RCC 7860 (cell line): ENCODE measurements around the gene RXYLT1.
"Not testable (repeated sequence)": the region's sequence is repeated elsewhere in the genome, so short reads cannot be mapped to it uniquely, and the experiment has no call there.

Experiments used
- DNase-seq: peaks from one replicate; pipeline ENCODE4 v3.0.0-alpha.2; 2015; ENCODE audit warnings: low spot score
- FAIRE-seq: peaks from 2 replicates; lab custom pipeline; 2012; peaks lifted over from hg19 to GRCh38; lab: Jason Lieb, UNC

Gene RXYLT1

DNA sequence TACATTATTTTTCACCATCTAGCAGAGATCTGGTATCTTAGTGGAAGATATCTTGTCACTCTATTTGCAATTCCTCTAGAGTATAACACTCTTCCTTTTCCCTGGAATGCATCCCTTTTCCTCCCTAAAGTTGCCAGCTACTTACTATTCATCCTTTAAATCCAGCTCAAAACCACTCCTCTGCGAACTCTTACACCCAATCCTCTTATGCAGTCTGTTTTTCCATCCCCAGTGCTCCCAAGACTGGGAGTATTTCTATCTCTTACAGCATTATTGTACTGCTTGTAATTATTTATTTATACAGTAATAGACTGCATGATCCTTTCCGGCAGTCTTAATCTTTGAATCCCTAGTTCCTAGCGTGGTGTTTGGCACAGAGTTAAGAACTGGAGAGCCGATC lies 61.9 kb downstream of the RXYLT1 start:
- no peak for DNase-seq
- no peak for FAIRE-seq

- not testable (repeated sequence) for FAIRE-seq, DNase-seq
Measured at GRCh38 chr12:63842750-63843149, 63.0 kb downstream of the RXYLT1 start.

GRCh38 chr12:63843254-63843720 lies 63.6 kb downstream of the RXYLT1 start:
- DNase-seq (no peak), FAIRE-seq (no peak)

- no peak for FAIRE-seq
- DNase-seq, result peak; percentile 89
Measured at GRCh38 chr12:63843721-63844390, 64.1 kb downstream of the RXYLT1 start.

DNA sequence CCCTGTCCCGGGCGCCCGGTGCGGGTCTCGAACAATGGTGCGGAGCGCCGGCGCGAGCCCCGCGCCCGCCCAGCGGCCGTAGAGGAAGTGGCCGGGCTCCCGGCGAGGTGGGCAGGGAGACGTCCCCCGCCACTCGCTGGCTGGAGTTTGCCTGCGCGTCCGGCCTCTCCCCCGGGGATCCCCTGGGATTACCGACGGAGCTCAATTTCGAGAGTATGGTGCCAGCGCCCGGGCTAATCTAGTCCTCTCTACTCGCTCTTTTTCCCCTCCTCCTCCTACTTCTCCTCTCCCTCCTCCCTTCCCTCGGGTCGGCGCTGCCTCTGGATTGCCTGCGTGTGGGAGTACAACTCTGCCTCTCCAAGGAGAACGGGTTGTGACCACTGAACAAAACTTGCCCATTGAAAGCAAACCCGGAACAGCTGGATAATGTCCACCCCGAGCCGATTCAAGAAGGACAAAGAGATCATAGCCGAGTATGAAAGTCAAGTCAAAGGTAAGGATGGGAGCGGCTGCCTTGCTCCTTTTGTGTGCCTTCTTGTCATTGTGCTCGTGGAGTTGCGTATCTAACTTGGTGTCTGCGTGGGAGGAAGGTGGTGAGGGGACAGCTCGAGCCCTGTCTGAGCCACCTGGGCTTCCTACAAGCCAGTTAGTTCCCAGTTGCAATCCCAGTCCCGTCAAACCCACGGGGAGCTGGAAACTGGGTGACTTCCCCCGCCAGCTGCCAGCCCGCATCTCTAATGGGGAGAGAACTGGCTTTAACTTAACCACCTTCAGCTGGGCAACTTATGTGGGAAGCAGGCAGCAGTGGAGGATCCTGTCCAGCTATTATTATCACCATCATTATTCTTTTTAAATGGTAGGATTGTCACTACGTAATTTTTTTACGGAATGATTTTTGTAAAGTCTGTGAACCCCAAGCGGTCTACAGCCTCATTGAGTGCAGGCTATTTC lies 65.0 kb downstream of the RXYLT1 start, which contains the start of gene SRGAP1:
TSS of gene SRGAP1 (plus strand) at position 310 of the 951 bp plus-strand sequence. CDS start at position 427, 117 bp downstream.
- FAIRE-seq (no peak), DNase-seq (peak; percentile 63)

- DNase-seq, result peak; percentile 50
- FAIRE-seq, result no peak
Measured at GRCh38 chr12:63845726-63846125, 66.0 kb downstream of the RXYLT1 start.

- FAIRE-seq (no peak), DNase-seq (peak; percentile 16)
Measured at GRCh38 chr12:63846238-63846967, 66.7 kb downstream of the RXYLT1 start.

GRCh38 chr12:63848450-63848849 lies 68.7 kb downstream of the RXYLT1 start:
- no peak for DNase-seq
- FAIRE-seq, result no peak

- DNase-seq (no peak), FAIRE-seq (no peak)
Measured at GRCh38 chr12:63849106-63849620, 69.5 kb downstream of the RXYLT1 start.

GRCh38 chr12:63849641-63850040 lies 69.9 kb downstream of the RXYLT1 start:
- FAIRE-seq, result no peak

GRCh38 chr12:63853978-63854377 lies 74.3 kb downstream of the RXYLT1 start:
- FAIRE-seq (no peak), DNase-seq (no peak)

More at GRCh38 chr12:63849641-63850040, 69.9 kb downstream of the RXYLT1 start:
- DNase-seq, result no peak

- DNase-seq (no peak), FAIRE-seq (no peak)
Measured at GRCh38 chr12:63855299-63855698, 75.6 kb downstream of the RXYLT1 start.

DNA sequence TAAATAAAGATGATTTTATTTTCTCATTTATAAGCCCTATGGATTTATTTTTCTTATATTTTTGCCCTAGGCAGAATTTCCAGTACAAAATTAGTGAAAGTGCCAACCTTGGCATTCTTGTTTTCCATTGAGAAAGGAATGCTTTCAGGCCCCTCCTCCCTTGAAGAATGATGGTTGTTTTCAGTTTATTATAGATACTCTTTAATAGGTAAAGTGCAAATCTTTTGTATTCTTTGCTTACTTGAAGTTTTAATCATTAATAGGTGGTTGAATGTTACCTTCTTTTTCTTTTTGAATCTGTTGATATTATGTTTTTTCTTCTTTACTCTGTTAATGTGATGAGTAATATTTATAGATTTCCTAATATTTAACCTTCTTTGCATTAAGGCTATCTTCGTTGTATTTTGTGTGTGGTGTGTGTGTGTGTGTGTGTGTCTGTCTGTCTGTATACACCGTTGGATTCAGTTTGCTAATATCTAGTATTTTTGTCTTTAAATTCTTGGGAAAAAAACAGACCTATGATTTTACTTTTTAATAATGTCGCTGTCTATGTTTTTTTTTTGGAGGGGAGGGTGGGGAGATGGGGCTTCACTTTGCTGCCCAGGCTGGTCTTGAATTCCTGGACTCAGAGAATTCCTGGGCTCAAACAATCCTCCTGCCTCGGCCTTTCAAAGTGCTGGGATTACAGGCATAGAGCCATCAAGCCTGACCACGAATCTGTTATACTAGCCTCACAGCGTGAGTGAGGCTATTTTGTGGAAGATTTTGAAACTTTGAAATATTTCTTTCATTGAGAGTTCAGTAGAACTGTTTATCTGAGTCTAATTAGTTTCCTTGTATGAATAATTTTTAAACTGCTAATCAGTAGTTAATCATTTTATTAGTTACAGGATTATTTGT lies 78.3 kb downstream of the RXYLT1 start:
- DNase-seq (peak; percentile 14), FAIRE-seq (peak; percentile 64)
